GM19395 (cell line): ENCODE data around the gene ISOC1.

ENCODE experiments used
- ATAC-seq: cut with Tn5 transposase; IDR thresholded peaks from one replicate; pipeline ENCODE4 v1.9.1; 2021; ENCODE audit warnings: mild to moderate bottlenecking, moderate library complexity; ENCODE audit not compliant: unreplicated experiment

ISOC1 gene

GRCh38 chr5:129094924-129095899 is 663 bp downstream of the ISOC1 start:
- peak; percentile 65 for ATAC-seq

GRCh38 chr5:129096382-129096991 is 1.9 kb downstream of the ISOC1 start:
- ATAC-seq, result no peak

GRCh38 chr5:129097498-129098296 is 3.1 kb downstream of the ISOC1 start:
- no peak for ATAC-seq

GRCh38 chr5:129098488-129099183 is 4.1 kb downstream of the ISOC1 start:
- ATAC-seq, result no peak

GRCh38 chr5:129099184-129099569 is 4.6 kb downstream of the ISOC1 start:
- ATAC-seq, result no peak

- ATAC-seq, result no peak
Observed at GRCh38 chr5:129101794-129102193, 7.2 kb downstream of the ISOC1 start.

GRCh38 chr5:129103397-129103796 is 8.8 kb downstream of the ISOC1 start:
- ATAC-seq, result no peak

GRCh38 chr5:129104915-129105455 is 10.4 kb downstream of the ISOC1 start:
- ATAC-seq, result no peak

- no peak for ATAC-seq
Observed at GRCh38 chr5:129107637-129108036, 13.1 kb downstream of the ISOC1 start.

GRCh38 chr5:129110742-129111141 is 16.2 kb downstream of the ISOC1 start:
- ATAC-seq, result no peak

GRCh38 chr5:129111351-129111750 is 16.8 kb downstream of the ISOC1 start:
- ATAC-seq, result no peak

- ATAC-seq, result no peak
Observed at GRCh38 chr5:129112295-129112694, 17.7 kb downstream of the ISOC1 start.

GRCh38 chr5:129113867-129114266 is 19.3 kb downstream of the ISOC1 start:
- no peak for ATAC-seq

GRCh38 chr5:129114539-129115193 is 20.1 kb downstream of the ISOC1 start:
- no peak for ATAC-seq

GRCh38 chr5:129115680-129116079 is 21.1 kb downstream of the ISOC1 start:
- ATAC-seq, result no peak

- ATAC-seq, result no peak
Observed at GRCh38 chr5:129116797-129117196, 22.2 kb downstream of the ISOC1 start.

GRCh38 chr5:129118405-129118804 is 23.9 kb downstream of the ISOC1 start:
- ATAC-seq, result no peak

GRCh38 chr5:129118826-129119225 is 24.3 kb downstream of the ISOC1 start:
- no peak for ATAC-seq

- ATAC-seq, result peak; percentile 67
Observed at GRCh38 chr5:129120158-129120581, 25.6 kb downstream of the ISOC1 start.

- no peak for ATAC-seq
Observed at GRCh38 chr5:129122560-129122959, 28.0 kb downstream of the ISOC1 start.
